Left renal pelvis (tissue), 4 donors: Measurements from ENCODE around the gene CASS4. TPM values are rescaled to one million over a fixed set of nuclear protein-coding genes. Genes with fewer than 3 reads are reported as not detected.

Source experiments
- DNase-seq, 4 donors: peaks; one replicate each; pipeline ENCODE4 v3.0.0-alpha.2; 2013; ENCODE audit warnings: low read depth in 4 of 4, low spot score in 3 of 4
- polyA plus RNA-seq, 4 donors: library from polyadenylated mRNA; unstranded; fragments of 120-200 nt; gene quantifications; one replicate each; pipeline ENCODE4 v1.2.1, GENCODE V29; 2013; ENCODE audit not compliant: insufficient read length in 4 of 4

Gene CASS4
- polyA plus RNA-seq, 4 donors: 0.63 to 3.3 (median 2.8) TPM

GRCh38 chr20:56422076-56422823 is 10.2 kb downstream of the CASS4 start:
- DNase-seq: no peak

GRCh38 chr20:56422824-56423189 is 10.7 kb downstream of the CASS4 start:
- DNase-seq: no peak

- no peak for DNase-seq
Observed at GRCh38 chr20:56423211-56423610, 11.2 kb downstream of the CASS4 start.

- DNase-seq: no peak
Observed at GRCh38 chr20:56423886-56424285, 11.8 kb downstream of the CASS4 start.

GRCh38 chr20:56424931-56425330 is 12.9 kb downstream of the CASS4 start:
- no peak for DNase-seq

GRCh38 chr20:56426026-56426425 is 14.0 kb downstream of the CASS4 start:
- no peak for DNase-seq

GRCh38 chr20:56426926-56427325 is 14.9 kb downstream of the CASS4 start:
- DNase-seq: no peak

- DNase-seq: no peak
Observed at GRCh38 chr20:56427797-56428196, 15.7 kb downstream of the CASS4 start.

GRCh38 chr20:56428410-56428809 is 16.4 kb downstream of the CASS4 start:
- DNase-seq: no peak

GRCh38 chr20:56428881-56429280 is 16.8 kb downstream of the CASS4 start:
- DNase-seq: no peak

GRCh38 chr20:56429502-56429901 is 17.4 kb downstream of the CASS4 start:
- no peak for DNase-seq

- DNase-seq: no peak
Observed at GRCh38 chr20:56429941-56430340, 17.9 kb downstream of the CASS4 start.

- no peak for DNase-seq
Observed at GRCh38 chr20:56430461-56430860, 18.4 kb downstream of the CASS4 start.

- DNase-seq: no peak
Observed at GRCh38 chr20:56430957-56431356, 18.9 kb downstream of the CASS4 start.

GRCh38 chr20:56431471-56431870 is 19.4 kb downstream of the CASS4 start:
- DNase-seq: no peak

GRCh38 chr20:56433221-56433879 is 21.3 kb downstream of the CASS4 start:
- DNase-seq: no peak

- no peak for DNase-seq
Observed at GRCh38 chr20:56433880-56434255, 21.8 kb downstream of the CASS4 start.

- no peak for DNase-seq
Observed at GRCh38 chr20:56437196-56437960, 25.3 kb downstream of the CASS4 start.

- no peak for DNase-seq
Observed at GRCh38 chr20:56438284-56438683, 26.2 kb downstream of the CASS4 start.

GRCh38 chr20:56439771-56440291 is 27.8 kb downstream of the CASS4 start:
- peak in 2 of 4 donors; percentile 12 to 29 for DNase-seq

- DNase-seq: no peak
Observed at GRCh38 chr20:56440346-56441007, 28.4 kb downstream of the CASS4 start.
